Stimulated activated CD8-positive, alpha-beta memory T cell treated with anti-CD3 and anti-CD28 coated beads, Interleukin-12 subunit alpha, Interleukin-12 subunit beta, amount 100 ng/mL, for 1 hour (primary cell): ENCODE measurements around the gene GTF2H3.

Source experiments
- DNase-seq: peaks from one replicate; pipeline ENCODE4 v3.0.0-alpha.2; 2020; ENCODE audit warnings: low read depth

Gene GTF2H3

GRCh38 chr12:123645878-123646277, 12.2 kb downstream of the GTF2H3 start:
- DNase-seq = no peak

GRCh38 chr12:123648401-123648800, 14.8 kb downstream of the GTF2H3 start:
- DNase-seq = no peak

GRCh38 chr12:123654129-123654701, 20.6 kb downstream of the GTF2H3 start:
- DNase-seq = no peak

- DNase-seq = no peak
Observed at GRCh38 chr12:123655420-123655819, 21.8 kb downstream of the GTF2H3 start.

- DNase-seq = no peak
Observed at GRCh38 chr12:123656392-123656791, 22.8 kb downstream of the GTF2H3 start.

- DNase-seq = no peak
Observed at GRCh38 chr12:123657211-123657610, 23.6 kb downstream of the GTF2H3 start.

- no peak for DNase-seq
Observed at GRCh38 chr12:123659996-123660727, 26.5 kb downstream of the GTF2H3 start.

GRCh38 chr12:123667771-123668170, 34.1 kb downstream of the GTF2H3 start:
- DNase-seq = no peak

GRCh38 chr12:123670882-123671728, 37.5 kb downstream of the GTF2H3 start, which contains the start of gene TCTN2:
TSS of gene TCTN2 (plus strand) at chr12:123671113. CDS start at chr12:123671241, 128 bp downstream.
- peak; percentile 88 for DNase-seq

- DNase-seq = no peak
Observed at GRCh38 chr12:123671876-123672275, 38.2 kb downstream of the GTF2H3 start.

GRCh38 chr12:123675436-123675835, 41.8 kb downstream of the GTF2H3 start:
- DNase-seq = no peak

- no peak for DNase-seq
Observed at GRCh38 chr12:123676616-123677320, 43.1 kb downstream of the GTF2H3 start.

GRCh38 chr12:123678981-123679380, 45.4 kb downstream of the GTF2H3 start:
- DNase-seq = no peak

- no peak for DNase-seq
Observed at GRCh38 chr12:123681605-123682004, 48.0 kb downstream of the GTF2H3 start.

GRCh38 chr12:123683964-123684363, 50.3 kb downstream of the GTF2H3 start:
- no peak for DNase-seq

- no peak for DNase-seq
Observed at GRCh38 chr12:123686636-123687190, 53.1 kb downstream of the GTF2H3 start.

- no peak for DNase-seq
Observed at GRCh38 chr12:123690191-123690840, 56.7 kb downstream of the GTF2H3 start.

GRCh38 chr12:123696207-123696606, 62.6 kb downstream of the GTF2H3 start:
- no peak for DNase-seq

GRCh38 chr12:123696646-123697045, 63.0 kb downstream of the GTF2H3 start:
- no peak for DNase-seq

- no peak for DNase-seq
Observed at GRCh38 chr12:123705935-123706334, 72.3 kb downstream of the GTF2H3 start.

- DNase-seq = no peak
Observed at GRCh38 chr12:123707466-123707865, 73.8 kb downstream of the GTF2H3 start.
